ENCODE results near the gene PSME3.

DNA sequence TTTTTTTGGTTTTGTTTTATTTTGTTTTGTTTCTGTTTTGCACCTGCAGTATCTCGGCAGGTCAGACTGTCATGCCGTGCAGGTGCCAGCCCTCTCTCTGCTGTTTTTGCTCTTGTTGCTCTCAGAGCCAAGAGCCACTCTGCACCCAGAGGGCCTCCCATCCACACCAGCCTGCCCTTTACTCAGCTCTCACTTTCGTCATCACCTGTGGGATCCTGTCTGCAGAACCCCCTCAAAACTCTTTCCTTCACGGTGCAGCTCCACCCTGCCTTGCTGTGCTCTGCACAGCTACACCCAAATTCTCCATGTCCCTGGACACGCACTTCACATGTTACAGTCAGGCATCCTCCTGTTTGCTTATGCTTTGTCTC lies 20.4 kb downstream of the PSME3 start:
- TF ChIP-seq SIN3A (IDR thresholded peaks at IDR 0.05; ENCODE audit: borderline replicate concordance, insufficient read depth, low read length) (no peak), POLR2AphosphoS5 (IDR thresholded peaks at IDR 0.05; ENCODE audit: low read depth, low read length) (no peak)
- TF ChIP-seq, protein P1, sequence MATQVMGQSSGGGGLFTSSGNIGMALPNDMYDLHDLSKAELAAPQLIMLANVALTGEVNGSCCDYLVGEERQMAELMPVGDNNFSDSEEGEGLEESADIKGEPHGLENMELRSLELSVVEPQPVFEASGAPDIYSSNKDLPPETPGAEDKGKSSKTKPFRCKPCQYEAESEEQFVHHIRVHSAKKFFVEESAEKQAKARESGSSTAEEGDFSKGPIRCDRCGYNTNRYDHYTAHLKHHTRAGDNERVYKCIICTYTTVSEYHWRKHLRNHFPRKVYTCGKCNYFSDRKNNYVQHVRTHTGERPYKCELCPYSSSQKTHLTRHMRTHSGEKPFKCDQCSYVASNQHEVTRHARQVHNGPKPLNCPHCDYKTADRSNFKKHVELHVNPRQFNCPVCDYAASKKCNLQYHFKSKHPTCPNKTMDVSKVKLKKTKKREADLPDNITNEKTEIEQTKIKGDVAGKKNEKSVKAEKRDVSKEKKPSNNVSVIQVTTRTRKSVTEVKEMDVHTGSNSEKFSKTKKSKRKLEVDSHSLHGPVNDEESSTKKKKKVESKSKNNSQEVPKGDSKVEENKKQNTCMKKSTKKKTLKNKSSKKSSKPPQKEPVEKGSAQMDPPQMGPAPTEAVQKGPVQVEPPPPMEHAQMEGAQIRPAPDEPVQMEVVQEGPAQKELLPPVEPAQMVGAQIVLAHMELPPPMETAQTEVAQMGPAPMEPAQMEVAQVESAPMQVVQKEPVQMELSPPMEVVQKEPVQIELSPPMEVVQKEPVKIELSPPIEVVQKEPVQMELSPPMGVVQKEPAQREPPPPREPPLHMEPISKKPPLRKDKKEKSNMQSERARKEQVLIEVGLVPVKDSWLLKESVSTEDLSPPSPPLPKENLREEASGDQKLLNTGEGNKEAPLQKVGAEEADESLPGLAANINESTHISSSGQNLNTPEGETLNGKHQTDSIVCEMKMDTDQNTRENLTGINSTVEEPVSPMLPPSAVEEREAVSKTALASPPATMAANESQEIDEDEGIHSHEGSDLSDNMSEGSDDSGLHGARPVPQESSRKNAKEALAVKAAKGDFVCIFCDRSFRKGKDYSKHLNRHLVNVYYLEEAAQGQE (IDR thresholded peaks at IDR 0.05; ENCODE audit: insufficient read depth in 1 of 2, low read depth in 2 of 2, low read length in 2 of 2), result no peak
